Measurements from ENCODE around the gene ARHGAP26.

The ARHGAP26 gene

GRCh38 chr5:142908659-142909058 lies 138.5 kb downstream of the ARHGAP26 start:
- TF ChIP-seq, protein P1, sequence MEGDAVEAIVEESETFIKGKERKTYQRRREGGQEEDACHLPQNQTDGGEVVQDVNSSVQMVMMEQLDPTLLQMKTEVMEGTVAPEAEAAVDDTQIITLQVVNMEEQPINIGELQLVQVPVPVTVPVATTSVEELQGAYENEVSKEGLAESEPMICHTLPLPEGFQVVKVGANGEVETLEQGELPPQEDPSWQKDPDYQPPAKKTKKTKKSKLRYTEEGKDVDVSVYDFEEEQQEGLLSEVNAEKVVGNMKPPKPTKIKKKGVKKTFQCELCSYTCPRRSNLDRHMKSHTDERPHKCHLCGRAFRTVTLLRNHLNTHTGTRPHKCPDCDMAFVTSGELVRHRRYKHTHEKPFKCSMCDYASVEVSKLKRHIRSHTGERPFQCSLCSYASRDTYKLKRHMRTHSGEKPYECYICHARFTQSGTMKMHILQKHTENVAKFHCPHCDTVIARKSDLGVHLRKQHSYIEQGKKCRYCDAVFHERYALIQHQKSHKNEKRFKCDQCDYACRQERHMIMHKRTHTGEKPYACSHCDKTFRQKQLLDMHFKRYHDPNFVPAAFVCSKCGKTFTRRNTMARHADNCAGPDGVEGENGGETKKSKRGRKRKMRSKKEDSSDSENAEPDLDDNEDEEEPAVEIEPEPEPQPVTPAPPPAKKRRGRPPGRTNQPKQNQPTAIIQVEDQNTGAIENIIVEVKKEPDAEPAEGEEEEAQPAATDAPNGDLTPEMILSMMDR (IDR thresholded peaks at IDR 0.05; ENCODE audit: low read length) = no peak
- TF ChIP-seq EZH2 (IDR thresholded peaks at IDR 0.05; ENCODE audit: borderline replicate concordance, low read length) = no peak
- no peak overlapping the region for H2AFZ ChIP-seq (ENCODE audit: low read length)
- no peak overlapping the region for H3K4me3 ChIP-seq (ENCODE audit: low read depth, low read length, poor library complexity, severe bottlenecking)
- H3K27me3 ChIP-seq (ENCODE audit: insufficient read depth, low read length) = no peaks in the 10 kb centered on the region
- H3K4me1 ChIP-seq (ENCODE audit: insufficient read depth, low read length, severe bottlenecking) = no peaks in the 10 kb centered on the region
- no peak overlapping the region for H3K27ac ChIP-seq (ENCODE audit: low read depth, low read length, poor library complexity, severe bottlenecking)
- no peaks in the 10 kb centered on the region for H3F3A ChIP-seq (ENCODE audit: insufficient read depth, low read length)
- no peaks in the 10 kb centered on the region for H4K20me1 ChIP-seq (ENCODE audit: insufficient read depth, low read length)
- no peaks in the 10 kb centered on the region for H3K79me2 ChIP-seq (ENCODE audit: insufficient read depth, low read length)
- no peaks in the 10 kb centered on the region for H3K9me3 ChIP-seq (ENCODE audit: low read length)
- H3K36me3 ChIP-seq (ENCODE audit: insufficient read depth, low read length) = no peaks in the 10 kb centered on the region
- no peaks in the 10 kb centered on the region for H3K9me2 ChIP-seq (ENCODE audit: low read depth, low read length)
- no peak overlapping the region for H3K4me2 ChIP-seq (ENCODE audit: low read length)
- H3K9ac ChIP-seq (ENCODE audit: low read length) = no peak overlapping the region

DNA sequence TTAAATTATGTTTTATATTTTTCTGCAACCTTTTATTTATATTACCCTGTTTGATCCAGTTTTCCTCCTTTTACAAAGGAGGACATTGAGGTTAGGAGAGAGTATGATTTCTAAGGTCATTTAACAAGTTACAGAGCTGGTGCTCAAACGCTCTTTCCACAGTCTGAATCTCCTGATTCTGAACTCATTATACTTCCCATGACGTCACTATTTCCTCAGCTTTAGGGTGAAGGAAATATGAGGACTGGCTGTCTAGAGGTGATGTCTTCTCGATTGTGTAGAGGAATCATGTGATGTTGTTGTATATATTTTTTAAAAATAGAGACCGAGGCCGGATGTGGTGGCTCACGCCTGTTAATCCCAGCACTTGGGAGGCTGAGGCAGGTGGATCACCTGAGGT lies 140.0 kb downstream of the ARHGAP26 start:
- H3K4me1 ChIP-seq (ENCODE audit: insufficient read depth, low read length, severe bottlenecking) = no peaks in the 10 kb centered on the region
- H3K9me3 ChIP-seq (ENCODE audit: low read length) = no peaks in the 10 kb centered on the region
- no peaks in the 10 kb centered on the region for H3K79me2 ChIP-seq (ENCODE audit: insufficient read depth, low read length)
- no peaks in the 10 kb centered on the region for H3K9me2 ChIP-seq (ENCODE audit: low read depth, low read length)
- no peaks in the 10 kb centered on the region for H3K36me3 ChIP-seq (ENCODE audit: insufficient read depth, low read length)
- no peaks in the 10 kb centered on the region for H3F3A ChIP-seq (ENCODE audit: insufficient read depth, low read length)
- H3K4me3 ChIP-seq (ENCODE audit: low read depth, low read length, poor library complexity, severe bottlenecking) = no peak overlapping the region
- no peak overlapping the region for H3K9ac ChIP-seq (ENCODE audit: low read length)
- H4K20me1 ChIP-seq (ENCODE audit: insufficient read depth, low read length) = no peaks in the 10 kb centered on the region
- no peak overlapping the region for H3K4me2 ChIP-seq (ENCODE audit: low read length)
- H2AFZ ChIP-seq (ENCODE audit: low read length) = no peak overlapping the region
- H3K27ac ChIP-seq (ENCODE audit: low read depth, low read length, poor library complexity, severe bottlenecking) = no peak overlapping the region
- no peaks in the 10 kb centered on the region for H3K27me3 ChIP-seq (ENCODE audit: insufficient read depth, low read length)
- TF ChIP-seq EZH2 (IDR thresholded peaks at IDR 0.05; ENCODE audit: borderline replicate concordance, low read length) = no peak
- TF ChIP-seq, protein P1 (IDR thresholded peaks at IDR 0.05; ENCODE audit: low read length) = no peak

DNA sequence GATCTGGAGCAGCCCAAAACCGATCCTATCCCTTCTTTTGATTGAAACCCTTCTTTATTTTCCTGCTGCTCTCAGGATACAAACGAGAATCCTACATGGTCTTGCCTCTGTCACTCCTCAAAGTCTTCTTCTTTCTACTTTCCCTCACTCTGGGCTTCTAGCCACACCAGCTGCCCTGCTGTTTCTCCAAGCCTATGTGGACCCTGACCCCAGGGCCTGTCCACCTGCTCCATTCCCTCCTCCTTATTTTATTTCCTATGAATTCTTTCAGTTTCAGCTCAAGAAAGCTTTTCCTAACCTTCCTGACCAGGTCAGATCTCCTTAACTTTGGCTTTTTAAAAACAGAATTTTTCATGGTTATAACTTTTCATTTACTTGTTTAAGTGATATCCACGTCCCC lies 141.0 kb downstream of the ARHGAP26 start:
- Histone ChIP-seq H3K9me2 (ENCODE audit: low read depth, low read length) (no peaks in the 10 kb centered on the region), H3K4me1 (ENCODE audit: insufficient read depth, low read length, severe bottlenecking) (no peaks in the 10 kb centered on the region), H3K27me3 (ENCODE audit: insufficient read depth, low read length) (no peaks in the 10 kb centered on the region), H3K36me3 (ENCODE audit: insufficient read depth, low read length) (no peaks in the 10 kb centered on the region), H3K4me3 (ENCODE audit: low read depth, low read length, poor library complexity, severe bottlenecking) (no peak overlapping the region), H2AFZ (ENCODE audit: low read length) (no peak overlapping the region), H3K9ac (ENCODE audit: low read length) (no peak overlapping the region), H3K4me2 (ENCODE audit: low read length) (no peak overlapping the region), H4K20me1 (ENCODE audit: insufficient read depth, low read length) (no peaks in the 10 kb centered on the region), H3K79me2 (ENCODE audit: insufficient read depth, low read length) (no peaks in the 10 kb centered on the region), H3F3A (ENCODE audit: insufficient read depth, low read length) (no peaks in the 10 kb centered on the region), H3K9me3 (ENCODE audit: low read length) (no peaks in the 10 kb centered on the region), H3K27ac (ENCODE audit: low read depth, low read length, poor library complexity, severe bottlenecking) (no peak overlapping the region)
- TF ChIP-seq EZH2 (IDR thresholded peaks at IDR 0.05; ENCODE audit: borderline replicate concordance, low read length) = no peak
- TF ChIP-seq, protein P1 (IDR thresholded peaks at IDR 0.05; ENCODE audit: low read length) = no peak
